GM23338 (cell line): ENCODE measurements around the gene BORCS8. TPM values are rescaled to one million over a fixed set of nuclear protein-coding genes. Genes with fewer than 3 reads are reported as not detected.

Experiments
- ATAC-seq: fragments of 200-7000 bp; cut with Tn5 transposase; 3 replicates; pipeline ENCODE4 v1.9.1; 2020
- DNase-seq: peaks from one replicate; pipeline ENCODE4 v3.0.0-alpha.2; 2015; ENCODE audit warnings: low spot score
- H2AFZ ChIP-seq: fragments of 200-600 bp; sonication (generic); 2 replicates; pipeline ENCODE4 v1.8.0; 2016; ENCODE audit warnings: antibody characterized with exemption, mild to moderate bottlenecking, moderate library complexity
- H3F3A ChIP-seq: fragments of 200-600 bp; sonication (generic); replicated peaks from 2 replicates; pipeline ENCODE4 v1.8.0; 2017; ENCODE audit warnings: antibody characterized with exemption, mixed run types, low read depth
- H3K27ac ChIP-seq: fragments of 200-600 bp; sonication (generic); 2 replicates; pipeline ENCODE4 v1.6.1; 2016; ENCODE audit warnings: low read depth
- H3K27me3 ChIP-seq: fragments of 200-600 bp; sonication (generic); 2 replicates; pipeline ENCODE4 v1.8.0; 2016; ENCODE audit warnings: mild to moderate bottlenecking, mixed run types, moderate library complexity; ENCODE audit not compliant: insufficient read depth
- H3K36me3 ChIP-seq: fragments of 200-600 bp; sonication (generic); 2 replicates; pipeline ENCODE4 v1.8.0; 2016; ENCODE audit warnings: mild to moderate bottlenecking; ENCODE audit not compliant: insufficient read depth
- H3K4me1 ChIP-seq: fragments of 200-600 bp; sonication (generic); 2 replicates; pipeline ENCODE4 v1.8.0; 2016; ENCODE audit warnings: mild to moderate bottlenecking, moderate library complexity; ENCODE audit not compliant: insufficient read depth
- H3K4me2 ChIP-seq: fragments of 200-600 bp; sonication (generic); 2 replicates; pipeline ENCODE4 v1.7.1; 2017; ENCODE audit warnings: mixed run types
- H3K4me3 ChIP-seq: fragments of 200-600 bp; sonication (generic); 2 replicates; pipeline ENCODE4 v1.6.1; 2016; ENCODE audit warnings: mixed run types
- H3K79me2 ChIP-seq: fragments of 200-600 bp; sonication (generic); replicated peaks from 2 replicates; pipeline ENCODE4 v1.8.0; 2017; ENCODE audit warnings: mild to moderate bottlenecking; ENCODE audit not compliant: insufficient read depth
- H3K9me2 ChIP-seq: fragments of 200-600 bp; sonication (generic); 2 replicates; pipeline ENCODE4 v1.8.0; 2017; ENCODE audit not compliant: insufficient read depth
- H4K20me1 ChIP-seq: fragments of 200-600 bp; sonication (generic); replicated peaks from 2 replicates; pipeline ENCODE4 v1.8.0; 2017; ENCODE audit warnings: mild to moderate bottlenecking; ENCODE audit not compliant: insufficient read depth
- H3K27ac Mint-ChIP-seq: 2 replicates; pipeline ENCODE4 v1.8.0; 2020; ENCODE audit warnings: inconsistent platforms, mild to moderate bottlenecking, moderate library complexity, mixed read lengths
- H3K27me3 Mint-ChIP-seq: 3 replicates; pipeline ENCODE4 v1.8.0; 2022; ENCODE audit warnings: low read depth, mild to moderate bottlenecking, moderate library complexity, mixed read lengths, inconsistent platforms; ENCODE audit not compliant: insufficient read depth, poor library complexity
- H3K36me3 Mint-ChIP-seq: 3 replicates; pipeline ENCODE4 v1.8.0; 2021; ENCODE audit warnings: low read depth, mild to moderate bottlenecking, inconsistent platforms, moderate library complexity, mixed read lengths
- H3K4me1 Mint-ChIP-seq: 3 replicates; pipeline ENCODE4 v1.8.0; 2020; ENCODE audit warnings: mild to moderate bottlenecking, inconsistent platforms, mixed read lengths
- H3K4me3 Mint-ChIP-seq: 3 replicates; pipeline ENCODE4 v1.8.0; 2021; ENCODE audit warnings: moderate library complexity, mild to moderate bottlenecking, inconsistent platforms, mixed read lengths
- H3K9me3 Mint-ChIP-seq: 3 replicates; pipeline ENCODE4 v1.8.0; 2020; ENCODE audit warnings: moderate library complexity, mild to moderate bottlenecking, inconsistent platforms, mixed read lengths
- CREB1 ChIP-seq: fragments of 250-450 bp; sonication (Bioruptor Pico); IDR thresholded peaks from 2 replicates; pipeline ENCODE4 v1.5.0; 2020; ENCODE audit warnings: low read depth, mild to moderate bottlenecking, moderate library complexity
- EZH2 ChIP-seq: fragments of 200-600 bp; sonication (generic); IDR thresholded peaks from one replicate; pipeline ENCODE4 v1.8.0; 2017; ENCODE audit warnings: antibody characterized with exemption, mild to moderate bottlenecking, low read depth; ENCODE audit not compliant: unreplicated experiment
- EZH2phosphoT487 ChIP-seq: fragments of 200-600 bp; sonication (generic); IDR thresholded peaks from one replicate; pipeline ENCODE4 v1.8.1; 2018; ENCODE audit warnings: antibody characterized with exemption; ENCODE audit not compliant: unreplicated experiment
- JUNB ChIP-seq: IDR thresholded peaks from one replicate; pipeline ENCODE4 v1.6.1; 2016; ENCODE audit warnings: antibody characterized with exemption; ENCODE audit not compliant: unreplicated experiment
- NANOG ChIP-seq: IDR thresholded peaks from 2 replicates; pipeline ENCODE4 v1.6.1; 2016; ENCODE audit warnings: antibody characterized with exemption, borderline replicate concordance
- POLR2AphosphoS5 ChIP-seq: IDR thresholded peaks from 2 replicates; pipeline ENCODE4 v1.6.1; 2016; ENCODE audit warnings: antibody characterized with exemption, low read depth
- STAT1 ChIP-seq: IDR thresholded peaks from one replicate; pipeline ENCODE4 v1.6.1; 2016; ENCODE audit warnings: antibody characterized with exemption; ENCODE audit not compliant: unreplicated experiment
- ZNF114 ChIP-seq: fragments of 250-450 bp; sonication (Bioruptor Pico); IDR thresholded peaks from 2 replicates; pipeline ENCODE4 v1.5.0; 2020; ENCODE audit warnings: mild to moderate bottlenecking, moderate library complexity
- ZNF331 ChIP-seq: fragments of 250-450 bp; sonication (Bioruptor Pico); IDR thresholded peaks from 2 replicates; pipeline ENCODE4 v1.5.0; 2020; ENCODE audit warnings: low read depth, mild to moderate bottlenecking, moderate library complexity
- polyA plus RNA-seq: library from polyadenylated mRNA; unstranded; fragments of >200 nt; fragmentation: Nextera tagmentation; extraction: Ambion mirVana; gene quantifications from 2 replicates; pipeline ENCODE4 v1.2.1, GENCODE V29; 2016
- total RNA-seq: library from RNA; depleted of rRNA; stranded (reverse); fragments of >200 nt; shearing (Covaris generic); gene quantifications from 2 replicates; pipeline ENCODE4 v1.2.3, GENCODE V29; 2014
- TF ChIP-seq, protein P1 (sequence below): fragments of 250-450 bp; sonication (Bioruptor Pico); IDR thresholded peaks from 2 replicates; pipeline ENCODE4 v1.5.0; 2020; ENCODE audit warnings: mild to moderate bottlenecking, moderate library complexity

BORCS8 gene
- total and polyA plus RNA-seq, 2 experiments from 2014 or later, result 15.1 to 18.8 TPM

DNA sequence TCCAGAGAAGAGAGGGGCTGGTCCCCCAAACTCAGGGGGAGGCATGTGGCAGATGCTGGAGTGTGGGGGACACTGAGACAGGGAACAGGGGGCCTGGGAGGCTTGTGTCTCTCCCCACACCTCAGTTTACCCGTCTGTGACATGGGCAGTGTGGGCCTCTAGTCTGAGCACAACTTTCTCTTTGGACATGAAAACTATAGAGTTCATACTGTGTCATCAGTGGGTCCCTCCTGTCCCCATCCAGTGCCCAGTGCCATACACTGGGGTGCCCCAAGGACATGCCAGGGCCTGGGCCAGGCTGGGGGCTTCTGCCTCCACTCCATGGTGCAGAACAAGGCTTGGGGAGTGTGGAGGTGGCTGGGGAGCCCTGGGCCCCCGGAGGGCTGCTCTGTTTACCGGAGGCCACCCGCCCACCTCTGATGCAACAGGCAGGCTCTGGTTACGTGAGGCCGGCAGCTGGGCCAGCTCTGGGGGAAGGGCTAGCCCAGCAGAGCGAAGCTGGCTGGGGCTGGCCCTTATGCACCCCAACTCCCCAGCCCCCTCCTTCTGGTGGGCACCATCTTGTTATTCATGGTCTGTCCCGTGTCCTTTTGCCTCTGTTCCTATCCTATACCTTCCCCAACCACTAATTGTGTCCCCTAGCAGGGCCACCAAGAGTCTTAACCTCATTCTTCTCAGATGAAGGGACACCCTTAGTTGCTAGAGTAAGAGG is 20.0 kb downstream of the BORCS8 start:
- Mint-ChIP-seq H3K27me3 (peaks cover 31% of the 10 kb centered on the region), H3K27ac (peak overlapping the region; percentile 27; the same call in 1 of the 2 replicates), H3K4me1 (peaks cover 25% of the 10 kb centered on the region), H3K36me3 (no peaks in the 10 kb centered on the region; the same call in 2 of the 3 replicates), H3K4me3 (no peak overlapping the region; the same call in 2 of the 3 replicates), H3K9me3 (no peaks in the 10 kb centered on the region)
- ATAC-seq (peak; percentile 18), DNase-seq (peak; percentile 61)
- H3K9me2 ChIP-seq, result no peaks in the 10 kb centered on the region
- H4K20me1 ChIP-seq, result no peaks in the 10 kb centered on the region
- H3K27me3 ChIP-seq, result peaks cover 28% of the 10 kb centered on the region
- no peak for TF ChIP-seq ZNF114
- no peak for TF ChIP-seq EZH2
- TF ChIP-seq POLR2AphosphoS5, result 0 out of 2 replicates have a peak, but pooled peaks have one; percentile 44
- no peaks in the 10 kb centered on the region for H3K36me3 ChIP-seq
- H3K4me1 ChIP-seq, result peaks cover 16% of the 10 kb centered on the region
- peak overlapping the region; percentile 76; the same call in 1 of the 2 replicates for H3K27ac ChIP-seq
- no peaks in the 10 kb centered on the region for H3K79me2 ChIP-seq
- peaks cover 12% of the 10 kb centered on the region; the same call in 1 of the 2 replicates for H3F3A ChIP-seq
- no peak overlapping the region for H3K4me3 ChIP-seq
- H2AFZ ChIP-seq, result no peak overlapping the region
- peak overlapping the region; percentile 70; the same call in 1 of the 2 replicates for H3K4me2 ChIP-seq

DNA sequence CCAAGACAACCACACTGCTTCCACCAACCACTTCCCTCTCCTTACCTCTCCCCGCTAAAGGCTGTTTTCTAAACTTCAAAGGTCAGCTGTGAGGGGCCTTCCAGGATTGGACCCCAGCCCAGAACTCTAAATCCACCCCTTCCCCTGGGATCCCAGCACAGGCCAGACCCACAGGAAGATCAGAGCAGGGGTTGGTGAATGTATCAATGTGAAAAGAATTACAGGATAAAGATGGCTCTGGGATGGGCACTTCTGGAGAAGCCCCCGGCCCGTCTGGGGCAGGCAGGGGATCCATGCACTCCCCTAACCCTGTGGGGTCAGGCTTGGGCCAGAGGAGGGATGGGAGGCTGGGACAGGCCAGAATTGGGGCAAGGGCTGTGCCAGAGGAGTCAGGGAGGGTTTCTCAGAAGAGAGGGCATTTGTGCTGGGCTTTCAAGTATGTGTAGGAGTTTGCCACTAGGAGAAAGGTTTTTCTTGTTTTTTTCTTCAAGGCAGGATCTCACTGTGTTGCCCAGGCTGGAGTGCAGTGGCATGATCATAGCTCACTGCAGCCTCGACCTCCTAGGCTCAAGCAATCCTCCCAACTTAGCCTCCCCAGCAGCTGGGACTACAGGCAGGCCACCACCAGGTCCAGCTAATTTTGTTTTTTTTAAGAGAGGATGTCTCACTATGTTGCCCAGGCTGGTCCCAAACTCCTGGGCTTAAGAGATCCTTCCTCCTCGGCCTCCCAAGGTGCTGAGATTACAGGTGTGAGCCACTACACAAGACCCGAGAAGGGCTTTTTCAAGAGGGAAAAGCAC is 20.9 kb downstream of the BORCS8 start:
- DNase-seq (no peak), ATAC-seq (no peak)
- Mint-ChIP-seq H3K4me3 (peak overlapping the region; percentile 72), H3K27me3 (peaks cover 31% of the 10 kb centered on the region), H3K9me3 (no peaks in the 10 kb centered on the region), H3K27ac (no peak overlapping the region), H3K4me1 (peaks cover 25% of the 10 kb centered on the region), H3K36me3 (no peaks in the 10 kb centered on the region; the same call in 2 of the 3 replicates)
- Histone ChIP-seq H3K27me3 (peaks cover 28% of the 10 kb centered on the region), H3F3A (peaks cover 12% of the 10 kb centered on the region; the same call in 1 of the 2 replicates), H3K4me1 (peaks cover 16% of the 10 kb centered on the region), H3K4me2 (peak overlapping the region; percentile 79), H2AFZ (peak overlapping the region; percentile 81; the same call in 1 of the 2 replicates), H3K36me3 (no peaks in the 10 kb centered on the region), H3K79me2 (no peaks in the 10 kb centered on the region), H3K27ac (no peak overlapping the region), H3K9me2 (no peaks in the 10 kb centered on the region), H4K20me1 (no peaks in the 10 kb centered on the region), H3K4me3 (peak overlapping the region; percentile 64)
- TF ChIP-seq, protein P1, sequence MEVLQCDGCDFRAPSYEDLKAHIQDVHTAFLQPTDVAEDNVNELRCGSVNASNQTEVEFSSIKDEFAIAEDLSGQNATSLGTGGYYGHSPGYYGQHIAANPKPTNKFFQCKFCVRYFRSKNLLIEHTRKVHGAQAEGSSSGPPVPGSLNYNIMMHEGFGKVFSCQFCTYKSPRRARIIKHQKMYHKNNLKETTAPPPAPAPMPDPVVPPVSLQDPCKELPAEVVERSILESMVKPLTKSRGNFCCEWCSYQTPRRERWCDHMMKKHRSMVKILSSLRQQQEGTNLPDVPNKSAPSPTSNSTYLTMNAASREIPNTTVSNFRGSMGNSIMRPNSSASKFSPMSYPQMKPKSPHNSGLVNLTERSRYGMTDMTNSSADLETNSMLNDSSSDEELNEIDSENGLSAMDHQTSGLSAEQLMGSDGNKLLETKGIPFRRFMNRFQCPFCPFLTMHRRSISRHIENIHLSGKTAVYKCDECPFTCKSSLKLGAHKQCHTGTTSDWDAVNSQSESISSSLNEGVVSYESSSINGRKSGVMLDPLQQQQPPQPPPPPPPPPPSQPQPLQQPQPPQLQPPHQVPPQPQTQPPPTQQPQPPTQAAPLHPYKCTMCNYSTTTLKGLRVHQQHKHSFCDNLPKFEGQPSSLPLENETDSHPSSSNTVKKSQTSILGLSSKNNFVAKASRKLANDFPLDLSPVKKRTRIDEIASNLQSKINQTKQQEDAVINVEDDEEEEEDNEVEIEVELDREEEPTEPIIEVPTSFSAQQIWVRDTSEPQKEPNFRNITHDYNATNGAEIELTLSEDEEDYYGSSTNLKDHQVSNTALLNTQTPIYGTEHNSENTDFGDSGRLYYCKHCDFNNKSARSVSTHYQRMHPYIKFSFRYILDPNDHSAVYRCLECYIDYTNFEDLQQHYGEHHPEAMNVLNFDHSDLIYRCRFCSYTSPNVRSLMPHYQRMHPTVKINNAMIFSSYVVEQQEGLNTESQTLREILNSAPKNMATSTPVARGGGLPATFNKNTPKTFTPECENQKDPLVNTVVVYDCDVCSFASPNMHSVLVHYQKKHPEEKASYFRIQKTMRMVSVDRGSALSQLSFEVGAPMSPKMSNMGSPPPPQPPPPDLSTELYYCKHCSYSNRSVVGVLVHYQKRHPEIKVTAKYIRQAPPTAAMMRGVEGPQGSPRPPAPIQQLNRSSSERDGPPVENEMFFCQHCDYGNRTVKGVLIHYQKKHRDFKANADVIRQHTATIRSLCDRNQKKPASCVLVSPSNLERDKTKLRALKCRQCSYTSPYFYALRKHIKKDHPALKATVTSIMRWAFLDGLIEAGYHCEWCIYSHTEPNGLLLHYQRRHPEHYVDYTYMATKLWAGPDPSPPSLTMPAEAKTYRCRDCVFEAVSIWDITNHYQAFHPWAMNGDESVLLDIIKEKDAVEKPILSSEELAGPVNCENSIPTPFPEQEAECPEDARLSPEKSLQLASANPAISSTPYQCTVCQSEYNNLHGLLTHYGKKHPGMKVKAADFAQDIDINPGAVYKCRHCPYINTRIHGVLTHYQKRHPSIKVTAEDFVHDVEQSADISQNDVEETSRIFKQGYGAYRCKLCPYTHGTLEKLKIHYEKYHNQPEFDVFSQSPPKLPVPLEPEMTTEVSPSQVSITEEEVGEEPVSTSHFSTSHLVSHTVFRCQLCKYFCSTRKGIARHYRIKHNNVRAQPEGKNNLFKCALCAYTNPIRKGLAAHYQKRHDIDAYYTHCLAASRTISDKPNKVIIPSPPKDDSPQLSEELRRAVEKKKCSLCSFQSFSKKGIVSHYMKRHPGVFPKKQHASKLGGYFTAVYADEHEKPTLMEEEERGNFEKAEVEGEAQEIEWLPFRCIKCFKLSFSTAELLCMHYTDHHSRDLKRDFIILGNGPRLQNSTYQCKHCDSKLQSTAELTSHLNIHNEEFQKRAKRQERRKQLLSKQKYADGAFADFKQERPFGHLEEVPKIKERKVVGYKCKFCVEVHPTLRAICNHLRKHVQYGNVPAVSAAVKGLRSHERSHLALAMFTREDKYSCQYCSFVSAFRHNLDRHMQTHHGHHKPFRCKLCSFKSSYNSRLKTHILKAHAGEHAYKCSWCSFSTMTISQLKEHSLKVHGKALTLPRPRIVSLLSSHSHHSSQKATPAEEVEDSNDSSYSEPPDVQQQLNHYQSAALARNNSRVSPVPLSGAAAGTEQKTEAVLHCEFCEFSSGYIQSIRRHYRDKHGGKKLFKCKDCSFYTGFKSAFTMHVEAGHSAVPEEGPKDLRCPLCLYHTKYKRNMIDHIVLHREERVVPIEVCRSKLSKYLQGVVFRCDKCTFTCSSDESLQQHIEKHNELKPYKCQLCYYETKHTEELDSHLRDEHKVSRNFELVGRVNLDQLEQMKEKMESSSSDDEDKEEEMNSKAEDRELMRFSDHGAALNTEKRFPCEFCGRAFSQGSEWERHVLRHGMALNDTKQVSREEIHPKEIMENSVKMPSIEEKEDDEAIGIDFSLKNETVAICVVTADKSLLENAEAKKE, result no peak
- TF ChIP-seq POLR2AphosphoS5, result no peak
- TF ChIP-seq ZNF331 (CRISPR knock-in tag), result no peak
- no peak for TF ChIP-seq STAT1
- no peak for TF ChIP-seq ZNF114
- TF ChIP-seq NANOG, result no peak
- TF ChIP-seq JUNB, result no peak
- TF ChIP-seq EZH2phosphoT487, result no peak
- no peak for TF ChIP-seq EZH2
- no peak for TF ChIP-seq CREB1 (CRISPR knock-in tag)
